ENCODE data around the gene FNDC5.

- no peak for TF ChIP-seq CTCF (conservative IDR thresholded peaks at IDR 0.05; ENCODE audit: low read depth in 2 of 2)
- TF ChIP-seq STAT1 (IDR thresholded peaks at IDR 0.05; ENCODE audit: unreplicated experiment), result no peak
- no peak for TF ChIP-seq EZH2phosphoT487 (IDR thresholded peaks at IDR 0.05; ENCODE audit: unreplicated experiment)
- peak; percentile 56; the same call in 1 of the 2 replicates for TF ChIP-seq POLR2AphosphoS5 (IDR thresholded peaks at IDR 0.05; ENCODE audit: low read depth)
- TF ChIP-seq ZNF331 (CRISPR knock-in tag; IDR thresholded peaks at IDR 0.05; ENCODE audit: low read depth), result no peak
- no peak for TF ChIP-seq JUNB (IDR thresholded peaks at IDR 0.05; ENCODE audit: unreplicated experiment)
These were observed 52.6 kb downstream of the FNDC5 start for GRCh38 chr1:32817815-32818786.

All from GM23338 (cell line).